Bone marrow (tissue), 2 donors: ENCODE results near the gene FYB1.
A peak's percentile ranks its signal among the peaks of the same experiment; 100 is the strongest.
"Not testable (repeated sequence)": the region's sequence is repeated elsewhere in the genome, so short reads cannot be mapped to it uniquely, and the experiment has no call there.

ENCODE experiments used
- DNase-seq, 2 donors: peaks; one replicate each; lab custom pipeline; 2025; lab: John Stamatoyannopoulos, UW

Gene FYB1

GRCh38 chr5:39219437-39219836 is at the start of gene FYB1:
Gene FYB1, minus strand, starts transcription at chr5:39219563. Its CDS starts 16,603 bp downstream, at chr5:39202960.
- peak; percentile 24 to 74 for DNase-seq

GRCh38 chr5:39267186-39267585 is 47.8 kb upstream of the FYB1 start:
- DNase-seq, result no peak

GRCh38 chr5:39266442-39266841 is 47.1 kb upstream of the FYB1 start:
- no peak for DNase-seq

GRCh38 chr5:39264528-39264927 is 45.2 kb upstream of the FYB1 start:
- no peak for DNase-seq

GRCh38 chr5:39262981-39263380 is 43.6 kb upstream of the FYB1 start:
- peak in 1 of 2 donors; percentile 11 for DNase-seq

- DNase-seq, result no peak
Observed at GRCh38 chr5:39260095-39260494, 40.7 kb upstream of the FYB1 start.

GRCh38 chr5:39257554-39257953 is 38.2 kb upstream of the FYB1 start:
- no peak for DNase-seq

GRCh38 chr5:39256477-39257235 is 37.3 kb upstream of the FYB1 start:
- DNase-seq, result peak in 1 of 2 donors; percentile 95

- DNase-seq, result no peak
Observed at GRCh38 chr5:39255406-39255805, 36.0 kb upstream of the FYB1 start.

- DNase-seq, result no peak
Observed at GRCh38 chr5:39254671-39255070, 35.3 kb upstream of the FYB1 start.

- DNase-seq, result no peak
Observed at GRCh38 chr5:39253196-39253595, 33.8 kb upstream of the FYB1 start.

- no peak for DNase-seq
Observed at GRCh38 chr5:39249564-39250274, 30.4 kb upstream of the FYB1 start.

GRCh38 chr5:39249069-39249468 is 29.7 kb upstream of the FYB1 start:
- DNase-seq, result no peak

- DNase-seq, result no peak
Observed at GRCh38 chr5:39240750-39241149, 21.4 kb upstream of the FYB1 start.

GRCh38 chr5:39238366-39239105 is 19.2 kb upstream of the FYB1 start:
- no peak for DNase-seq

GRCh38 chr5:39236718-39237117 is 17.4 kb upstream of the FYB1 start:
- DNase-seq, result no peak

- DNase-seq, result no peak
Observed at GRCh38 chr5:39235648-39236047, 16.3 kb upstream of the FYB1 start.

- DNase-seq, result not testable (repeated sequence)
Observed at GRCh38 chr5:39234494-39234893, 15.1 kb upstream of the FYB1 start.

GRCh38 chr5:39233783-39234182 is 14.4 kb upstream of the FYB1 start:
- no peak for DNase-seq

GRCh38 chr5:39231705-39232525 is 12.6 kb upstream of the FYB1 start:
- DNase-seq, result peak in 1 of 2 donors; percentile 30

GRCh38 chr5:39228596-39228995 is 9.2 kb upstream of the FYB1 start:
- no peak for DNase-seq

- DNase-seq, result no peak
Observed at GRCh38 chr5:39226558-39226957, 7.2 kb upstream of the FYB1 start.
